ENCODE results near the gene AUTS2.

GRCh38 chr7:70494225-70495032 lies 896.2 kb downstream of the AUTS2 start:
- TF ChIP-seq CTCF (IDR thresholded peaks at IDR 0.05; ENCODE audit: low read length) (no peak), EZH2 (IDR thresholded peaks at IDR 0.05; ENCODE audit: borderline replicate concordance, low read length) (no peak)

Data from OCI-LY1 (cell line).